Ascending aorta (tissue), 2 donors: ENCODE results near the gene HOXA1. TPM values are rescaled to one million over a fixed set of nuclear protein-coding genes. Genes with fewer than 3 reads are reported as not detected.

ENCODE experiments used
- DNase-seq, 2 donors: peaks; one replicate each; pipeline ENCODE4 v3.0.0-alpha.2; 2019; ENCODE audit warnings: low spot score in 2 of 2
- H3K27ac ChIP-seq, 2 donors: fragments of 200-600 bp; sonication (generic); one replicate each; pipeline ENCODE4 v1.5.1; 2016 to 2017; ENCODE audit warnings: mild to moderate bottlenecking in 1 of 2
- H3K27me3 ChIP-seq: fragments of 200-600 bp; sonication (generic); one replicate; pipeline ENCODE4 v1.5.1; 2017
- H3K36me3 ChIP-seq, 2 donors: fragments of 200-600 bp; sonication (generic); one replicate each; pipeline ENCODE4 v1.5.1; 2016
- H3K4me1 ChIP-seq, 2 donors: fragments of 200-600 bp; sonication (generic); one replicate each; pipeline ENCODE4 v1.5.1; 2016 to 2017; ENCODE audit warnings: mild to moderate bottlenecking in 1 of 2
- H3K4me3 ChIP-seq, 2 donors: fragments of 200-600 bp; sonication (generic); one replicate each; pipeline ENCODE4 v1.5.1; 2016 to 2017; ENCODE audit warnings: mild to moderate bottlenecking in 1 of 2
- H3K9me3 ChIP-seq, 2 donors: fragments of 200-600 bp; sonication (generic); one replicate each; pipeline ENCODE4 v1.5.1; 2016
- intact Hi-C: fragments of 100-400 bp; cut with DNase I; formaldehyde crosslinking; loops from one replicate; pipeline ENCODE4 v1.15.1; 2023
- total RNA-seq: library from RNA; depleted of rRNA; stranded (reverse); fragments of >200 nt; gene quantifications from one replicate; pipeline ENCODE4 v1.1.0, GENCODE V29; 2016
- TF ChIP-seq, protein P1 (sequence below), 3 experiments: fragments of 200-600 bp in 2 of 3; fragments of 450-650 bp in 1 of 3; sonication (generic) in 2 of 3; IDR thresholded peaks; one replicate each; pipeline ENCODE4 v1.5.1; 2016 to 2019; ENCODE audit warnings: antibody characterized with exemption in 3 of 3, mild to moderate bottlenecking in 1 of 3, moderate library complexity in 1 of 3

HOXA1 gene
- total RNA-seq, 1 donor from 2014 or later: not detected

GRCh38 chr7:27101171-27101956, 5.6 kb upstream of the HOXA1 start:
- intact Hi-C loops: loop anchor here (5.0 kb wide), 1 partner anchor 1349 kb away; no protein-coding TSS in a partner anchor
- Histone ChIP-seq H3K27me3 (no peaks in the 10 kb centered on the region), H3K4me1 (peaks cover 4 to 25% of the 10 kb centered on the region in 2 donors), H3K9me3 (no peaks in the 10 kb centered on the region), H3K36me3 (no peaks in the 10 kb centered on the region), H3K27ac (peak overlapping the region; percentile 89 to 97), H3K4me3 (peak overlapping the region; percentile 68 to 79)
- TF ChIP-seq, protein P1, sequence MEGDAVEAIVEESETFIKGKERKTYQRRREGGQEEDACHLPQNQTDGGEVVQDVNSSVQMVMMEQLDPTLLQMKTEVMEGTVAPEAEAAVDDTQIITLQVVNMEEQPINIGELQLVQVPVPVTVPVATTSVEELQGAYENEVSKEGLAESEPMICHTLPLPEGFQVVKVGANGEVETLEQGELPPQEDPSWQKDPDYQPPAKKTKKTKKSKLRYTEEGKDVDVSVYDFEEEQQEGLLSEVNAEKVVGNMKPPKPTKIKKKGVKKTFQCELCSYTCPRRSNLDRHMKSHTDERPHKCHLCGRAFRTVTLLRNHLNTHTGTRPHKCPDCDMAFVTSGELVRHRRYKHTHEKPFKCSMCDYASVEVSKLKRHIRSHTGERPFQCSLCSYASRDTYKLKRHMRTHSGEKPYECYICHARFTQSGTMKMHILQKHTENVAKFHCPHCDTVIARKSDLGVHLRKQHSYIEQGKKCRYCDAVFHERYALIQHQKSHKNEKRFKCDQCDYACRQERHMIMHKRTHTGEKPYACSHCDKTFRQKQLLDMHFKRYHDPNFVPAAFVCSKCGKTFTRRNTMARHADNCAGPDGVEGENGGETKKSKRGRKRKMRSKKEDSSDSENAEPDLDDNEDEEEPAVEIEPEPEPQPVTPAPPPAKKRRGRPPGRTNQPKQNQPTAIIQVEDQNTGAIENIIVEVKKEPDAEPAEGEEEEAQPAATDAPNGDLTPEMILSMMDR (IDR thresholded peaks at IDR 0.05): no peak
- DNase-seq: no peak

DNA sequence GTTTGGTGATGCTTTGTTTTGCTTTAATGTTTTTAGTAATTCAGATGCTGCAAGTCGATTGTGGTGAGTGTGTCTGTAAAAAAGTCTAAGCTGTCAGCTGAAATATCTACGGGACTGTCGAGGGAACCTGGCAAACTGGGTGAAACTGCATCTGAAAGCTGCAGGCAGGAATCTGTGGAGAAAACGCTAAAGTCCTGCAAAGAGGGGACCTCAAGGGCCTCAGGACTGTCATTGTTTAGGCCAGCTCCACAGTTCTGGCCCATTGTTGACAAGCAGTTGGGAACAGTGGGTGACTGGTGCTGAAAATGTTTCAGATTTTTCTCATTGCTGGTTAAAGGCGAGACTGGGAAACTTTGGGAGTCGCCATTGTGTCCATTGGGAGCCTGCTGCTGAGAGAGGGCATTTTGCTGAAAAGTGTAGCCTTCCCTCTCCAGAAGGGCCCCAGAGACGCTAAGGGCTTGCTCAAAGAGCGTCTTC, 4.9 kb upstream of the HOXA1 start:
- H3K9me3 ChIP-seq: no peaks in the 10 kb centered on the region
- peak overlapping the region; percentile 89 to 97 for H3K27ac ChIP-seq
- peak overlapping the region; percentile 68 to 79 for H3K4me3 ChIP-seq
- no peak for DNase-seq
- H3K27me3 ChIP-seq: no peaks in the 10 kb centered on the region
- no peaks in the 10 kb centered on the region for H3K36me3 ChIP-seq
- peaks cover 0 to 23% of the 10 kb centered on the region in 2 donors for H3K4me1 ChIP-seq
- intact Hi-C loops: loop anchor here (5.0 kb wide), 1 partner anchor 1348 kb away; no protein-coding TSS in a partner anchor
- TF ChIP-seq, protein P1 (IDR thresholded peaks at IDR 0.05): no peak

GRCh38 chr7:27099453-27100370, 3.9 kb upstream of the HOXA1 start:
- peaks cover 0 to 18% of the 10 kb centered on the region in 2 donors for H3K4me1 ChIP-seq
- no peaks in the 10 kb centered on the region for H3K27me3 ChIP-seq
- TF ChIP-seq, protein P1 (IDR thresholded peaks at IDR 0.05): no peak
- DNase-seq: no peak
- intact Hi-C loops: loop anchor here (5.0 kb wide), 2 partner anchors 67 to 1347 kb away; no protein-coding TSS in a partner anchor
- no peaks in the 10 kb centered on the region for H3K9me3 ChIP-seq
- H3K27ac ChIP-seq: peak overlapping the region; percentile 89 to 97
- H3K36me3 ChIP-seq: no peaks in the 10 kb centered on the region
- H3K4me3 ChIP-seq: peak overlapping the region; percentile 79 to 82

- intact Hi-C loops: loop anchor here (5.0 kb wide), 1 partner anchor 67 kb away; no protein-coding TSS in a partner anchor
- peaks cover 0 to 18% of the 10 kb centered on the region in 2 donors for H3K4me1 ChIP-seq
- H3K4me3 ChIP-seq: peak overlapping the region; percentile 79 to 82
- no peaks in the 10 kb centered on the region for H3K27me3 ChIP-seq
- H3K36me3 ChIP-seq: no peaks in the 10 kb centered on the region
- TF ChIP-seq, protein P1 (IDR thresholded peaks at IDR 0.05): no peak
- peak overlapping the region; percentile 89 to 97 for H3K27ac ChIP-seq
- DNase-seq: no peak
- no peaks in the 10 kb centered on the region for H3K9me3 ChIP-seq
Observed at GRCh38 chr7:27098578-27099451, 3.0 kb upstream of the HOXA1 start.
